Liver (tissue), 9 donors: ENCODE measurements around the gene PDPN. TPM values are rescaled to one million over a fixed set of nuclear protein-coding genes. Genes with fewer than 3 reads are reported as not detected.

Experiments used
- DNase-seq: peaks from one replicate; pipeline ENCODE4 v3.0.0-alpha.2; 2017; ENCODE audit warnings: low spot score
- H3K27ac ChIP-seq, 2 donors: one replicate each; pipeline ENCODE4 v1.7.0; 2013; ENCODE audit warnings: inconsistent platforms in 2 of 2, low read length in 2 of 2, control low read depth in 1 of 2, low read depth in 1 of 2, mild to moderate bottlenecking in 1 of 2
- H3K27me3 ChIP-seq, 4 donors: one replicate each; pipeline versions ENCODE4 v1.6.1 to v1.7.0; 2013; ENCODE audit warnings: low read length in 3 of 4, inconsistent platforms in 1 of 4, mild to moderate bottlenecking in 1 of 4, moderate library complexity in 1 of 4; ENCODE audit not compliant: control insufficient read depth in 4 of 4, insufficient read depth in 4 of 4
- H3K36me3 ChIP-seq, 4 donors: one replicate each; pipeline versions ENCODE4 v1.6.1 to v1.7.0; 2013; ENCODE audit warnings: low read length in 3 of 4, mild to moderate bottlenecking in 3 of 4, low read depth in 1 of 4, moderate library complexity in 1 of 4; ENCODE audit not compliant: control insufficient read depth in 4 of 4, insufficient read depth in 3 of 4
- H3K4me1 ChIP-seq, 4 donors: one replicate each; pipeline versions ENCODE4 v1.6.1 to v1.7.0; 2013; ENCODE audit warnings: low read length in 3 of 4, mild to moderate bottlenecking in 3 of 4, moderate library complexity in 1 of 4; ENCODE audit not compliant: control insufficient read depth in 4 of 4, insufficient read depth in 4 of 4
- H3K4me3 ChIP-seq, 3 donors: one replicate each; pipeline versions ENCODE4 v1.6.1 to v1.7.0; 2013; ENCODE audit warnings: low read length in 3 of 3, control low read depth in 1 of 3, low read depth in 1 of 3, mild to moderate bottlenecking in 1 of 3
- H3K9ac ChIP-seq, 2 donors: one replicate each; pipeline ENCODE4 v1.7.0; 2013; ENCODE audit warnings: low read length in 2 of 2, mild to moderate bottlenecking in 2 of 2, moderate library complexity in 2 of 2, control low read depth in 1 of 2, low read depth in 1 of 2
- H3K9me3 ChIP-seq, 4 donors: one replicate each; pipeline versions ENCODE4 v1.6.1 to v1.7.0; 2013; ENCODE audit warnings: low read length in 3 of 4; ENCODE audit not compliant: control insufficient read depth in 4 of 4
- ATF3 ChIP-seq: IDR thresholded peaks from 2 replicates; pipeline ENCODE4 v1.6.1; 2016; ENCODE audit warnings: antibody characterized with exemption
- FOXA2 ChIP-seq: IDR thresholded peaks from 2 replicates; pipeline ENCODE4 v1.6.1; 2016; ENCODE audit warnings: antibody characterized with exemption
- HNF4A ChIP-seq, 2 donors: conservative IDR thresholded peaks; 2 replicates each; pipeline ENCODE4 v1.6.1; 2016; ENCODE audit warnings: antibody characterized with exemption in 2 of 2, mild to moderate bottlenecking in 2 of 2
- HNF4G ChIP-seq: IDR thresholded peaks from 2 replicates; pipeline ENCODE4 v1.6.1; 2016; ENCODE audit warnings: antibody characterized with exemption
- JUND ChIP-seq, 2 donors: IDR thresholded peaks; 2 replicates each; pipeline ENCODE4 v1.6.1; 2016; ENCODE audit warnings: antibody characterized with exemption in 2 of 2
- NR2F2 ChIP-seq: IDR thresholded peaks from 2 replicates; pipeline ENCODE4 v1.6.1; 2016; ENCODE audit warnings: antibody characterized with exemption
- RAD21 ChIP-seq, 2 donors: IDR thresholded peaks; 2 replicates each; pipeline ENCODE4 v1.6.1; 2016; ENCODE audit warnings: antibody characterized with exemption in 2 of 2, mild to moderate bottlenecking in 2 of 2
- REST ChIP-seq: IDR thresholded peaks from 2 replicates; pipeline ENCODE4 v1.6.1; 2016; ENCODE audit warnings: antibody characterized with exemption, mild to moderate bottlenecking
- RXRA ChIP-seq, 2 donors: IDR thresholded peaks; 2 replicates each; pipeline ENCODE4 v1.6.1; 2017 to 2018; ENCODE audit warnings: antibody characterized with exemption in 2 of 2, mild to moderate bottlenecking in 1 of 2
- SP1 ChIP-seq: IDR thresholded peaks from 2 replicates; pipeline ENCODE4 v1.6.1; 2018; ENCODE audit warnings: antibody characterized with exemption, mild to moderate bottlenecking
- TAF1 ChIP-seq: conservative IDR thresholded peaks from 2 replicates; pipeline ENCODE4 v1.6.1; 2016; ENCODE audit warnings: antibody characterized with exemption, mild to moderate bottlenecking
- ZBTB33 ChIP-seq: IDR thresholded peaks from 2 replicates; pipeline ENCODE4 v1.6.1; 2016; ENCODE audit warnings: antibody characterized with exemption
- WGBS: extraction: QIAGEN DNeasy Blood & Tissue Kit; methylation state at CpG from one replicate; pipeline ENCODE4 v1.1.7; 2013; 5-methylcytosine and 5-hydroxymethylcytosine counted together
- polyA plus RNA-seq, 2 donors: library from polyadenylated mRNA; stranded (reverse) in 1 of 2; unstranded in 1 of 2; fragments of 200-250 nt in 1 of 2; fragments of >200 nt in 1 of 2; fragmentation: Nextera tagmentation in 1 of 2; extraction: Ambion mirVana in 1 of 2; gene quantifications; one replicate each; pipeline versions ENCODE4 v1.2.1 to v1.2.3, GENCODE V29; 2013 to 2015
- total RNA-seq, 2 donors: library from RNA; depleted of rRNA; stranded (reverse); fragments of >200 nt; gene quantifications; one replicate each; pipeline ENCODE4 v1.2.3, GENCODE V29; 2014
- TF ChIP-seq, protein P1 (sequence below): IDR thresholded peaks from 2 replicates; pipeline ENCODE4 v1.6.1; 2016; ENCODE audit warnings: antibody characterized with exemption
- TF ChIP-seq, protein P2 (sequence below): fragments of 150-350 bp; IDR thresholded peaks from 2 replicates; pipeline ENCODE4 v1.5.1; 2017; ENCODE audit warnings: improper control_type of control experiment, low read depth, low read length; ENCODE audit not compliant: missing input control
- donor health status: healthy.
- donor health status: healthy.
- donor health status: healthy.
- donor health status: healthy.
- donor health status: healthy.

PDPN gene
- total and polyA plus RNA-seq, 4 donors, result 0.09 to 0.31 (median 0.21) TPM

DNA sequence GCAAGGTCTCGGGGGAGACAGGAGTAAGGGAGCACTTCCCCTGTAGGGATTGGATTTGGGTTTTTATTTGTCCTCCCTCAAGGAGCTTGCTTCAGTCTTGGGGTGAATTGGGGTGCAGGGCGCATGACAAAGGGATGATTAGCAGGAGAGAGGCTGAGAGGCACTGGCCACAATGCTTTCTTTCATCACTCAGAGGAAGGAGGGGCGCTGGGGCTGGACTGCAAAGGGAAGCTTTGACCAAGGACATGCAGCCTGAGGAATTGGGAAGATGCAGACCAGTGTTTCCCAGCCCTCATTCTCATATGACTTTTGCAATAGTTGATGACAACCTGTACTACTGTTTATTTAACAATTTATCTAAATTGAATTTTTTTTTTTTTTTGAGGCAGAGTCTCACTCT lies 34.1 kb upstream of the PDPN start:
- 54% methylated on average over 3 of the region's 3 CpGs for WGBS
- Histone ChIP-seq H3K36me3 (no peaks in the 10 kb centered on the region), H3K4me3 (no peak overlapping the region), H3K27ac (no peak overlapping the region), H3K9me3 (no peaks in the 10 kb centered on the region), H3K9ac (no peak overlapping the region), H3K27me3 (peaks cover 0 to 6% (median 0%) of the 10 kb centered on the region in 4 donors), H3K4me1 (no peaks in the 10 kb centered on the region)
- DNase-seq, result no peak
- TF ChIP-seq HNF4A (conservative IDR thresholded peaks at IDR 0.05) (no peak), FOXA2 (no peak), RXRA (IDR thresholded peaks at IDR 0.05) (no peak)
- TF ChIP-seq, protein P1, sequence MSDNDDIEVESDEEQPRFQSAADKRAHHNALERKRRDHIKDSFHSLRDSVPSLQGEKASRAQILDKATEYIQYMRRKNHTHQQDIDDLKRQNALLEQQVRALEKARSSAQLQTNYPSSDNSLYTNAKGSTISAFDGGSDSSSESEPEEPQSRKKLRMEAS, result no peak
- TF ChIP-seq, protein P2, sequence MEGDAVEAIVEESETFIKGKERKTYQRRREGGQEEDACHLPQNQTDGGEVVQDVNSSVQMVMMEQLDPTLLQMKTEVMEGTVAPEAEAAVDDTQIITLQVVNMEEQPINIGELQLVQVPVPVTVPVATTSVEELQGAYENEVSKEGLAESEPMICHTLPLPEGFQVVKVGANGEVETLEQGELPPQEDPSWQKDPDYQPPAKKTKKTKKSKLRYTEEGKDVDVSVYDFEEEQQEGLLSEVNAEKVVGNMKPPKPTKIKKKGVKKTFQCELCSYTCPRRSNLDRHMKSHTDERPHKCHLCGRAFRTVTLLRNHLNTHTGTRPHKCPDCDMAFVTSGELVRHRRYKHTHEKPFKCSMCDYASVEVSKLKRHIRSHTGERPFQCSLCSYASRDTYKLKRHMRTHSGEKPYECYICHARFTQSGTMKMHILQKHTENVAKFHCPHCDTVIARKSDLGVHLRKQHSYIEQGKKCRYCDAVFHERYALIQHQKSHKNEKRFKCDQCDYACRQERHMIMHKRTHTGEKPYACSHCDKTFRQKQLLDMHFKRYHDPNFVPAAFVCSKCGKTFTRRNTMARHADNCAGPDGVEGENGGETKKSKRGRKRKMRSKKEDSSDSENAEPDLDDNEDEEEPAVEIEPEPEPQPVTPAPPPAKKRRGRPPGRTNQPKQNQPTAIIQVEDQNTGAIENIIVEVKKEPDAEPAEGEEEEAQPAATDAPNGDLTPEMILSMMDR, result no peak

GRCh38 chr1:13550663-13551062 lies 33.0 kb upstream of the PDPN start:
- WGBS, result 60% methylated on average over 4 of the region's 4 CpGs
- no peak overlapping the region for H3K9ac ChIP-seq
- no peaks in the 10 kb centered on the region for H3K4me1 ChIP-seq
- no peak overlapping the region for H3K27ac ChIP-seq
- no peak for DNase-seq
- H3K9me3 ChIP-seq, result no peaks in the 10 kb centered on the region
- H3K27me3 ChIP-seq, result peaks cover 0 to 6% (median 0%) of the 10 kb centered on the region in 4 donors
- H3K36me3 ChIP-seq, result no peaks in the 10 kb centered on the region
- H3K4me3 ChIP-seq, result no peak overlapping the region
- TF ChIP-seq ZBTB33 (no peak), ATF3 (no peak), JUND (IDR thresholded peaks at IDR 0.05) (no peak)

GRCh38 chr1:13554798-13555197 lies 28.8 kb upstream of the PDPN start:
- H3K9me3 ChIP-seq, result no peaks in the 10 kb centered on the region
- H3K9ac ChIP-seq, result no peak overlapping the region
- H3K4me1 ChIP-seq, result no peaks in the 10 kb centered on the region
- DNase-seq, result no peak
- no peak overlapping the region for H3K4me3 ChIP-seq
- peaks cover 0 to 2% (median 0%) of the 10 kb centered on the region in 4 donors for H3K27me3 ChIP-seq
- H3K27ac ChIP-seq, result no peak overlapping the region
- H3K36me3 ChIP-seq, result no peaks in the 10 kb centered on the region
- WGBS, result 95% methylated on average over 28 of the region's 28 CpGs
- TF ChIP-seq RAD21 (IDR thresholded peaks at IDR 0.05) (no peak), FOXA2 (no peak), NR2F2 (no peak), REST (no peak), HNF4G (no peak), SP1 (no peak), RXRA (IDR thresholded peaks at IDR 0.05) (no peak), ZBTB33 (no peak), HNF4A (conservative IDR thresholded peaks at IDR 0.05) (no peak), ATF3 (no peak), TAF1 (no peak)
- TF ChIP-seq, protein P2, result no peak
- TF ChIP-seq, protein P1, result no peak
